ENCODE data around the gene ADAM23. TPM values are rescaled to one million over a fixed set of nuclear protein-coding genes. Genes with fewer than 3 reads are reported as not detected.

The ADAM23 gene
- total RNA-seq, 2 donors from 2014 or later, result 1.3 to 10.7 TPM

DNA sequence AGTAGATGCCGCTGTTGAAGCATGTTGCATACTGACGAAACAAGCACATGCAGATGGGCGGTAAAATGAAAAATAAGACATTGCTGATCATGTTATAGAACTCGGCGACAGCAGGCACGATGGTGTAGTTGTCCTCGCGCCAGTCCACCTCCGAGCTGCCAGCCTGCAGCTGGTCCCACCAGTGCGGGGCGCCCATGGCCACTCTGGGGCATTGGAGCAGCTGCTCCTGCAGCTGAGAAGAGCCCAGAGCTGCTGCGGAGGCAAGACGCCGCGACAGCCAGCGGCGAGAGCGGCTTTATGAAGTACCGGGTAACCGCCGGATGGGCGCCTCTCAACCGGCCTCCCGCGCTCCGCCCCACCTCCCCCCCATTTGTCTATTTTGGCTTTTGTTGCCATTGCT, 32.6 kb upstream of the ADAM23 start:
- 98% methylated on average over 26 of the region's 26 CpGs for WGBS
- intact Hi-C loops (cut with DNase I), result no loop called here
- DNase-seq (ENCODE audit: low spot score), result no peak
- no peaks in the 10 kb centered on the region for H3K9me3 ChIP-seq
- H3K36me3 ChIP-seq, result no peaks in the 10 kb centered on the region
- TF ChIP-seq POLR2A (IDR thresholded peaks at IDR 0.05) (no peak), POLR2AphosphoS5 (IDR thresholded peaks at IDR 0.05) (no peak)
- TF ChIP-seq, protein P1, sequence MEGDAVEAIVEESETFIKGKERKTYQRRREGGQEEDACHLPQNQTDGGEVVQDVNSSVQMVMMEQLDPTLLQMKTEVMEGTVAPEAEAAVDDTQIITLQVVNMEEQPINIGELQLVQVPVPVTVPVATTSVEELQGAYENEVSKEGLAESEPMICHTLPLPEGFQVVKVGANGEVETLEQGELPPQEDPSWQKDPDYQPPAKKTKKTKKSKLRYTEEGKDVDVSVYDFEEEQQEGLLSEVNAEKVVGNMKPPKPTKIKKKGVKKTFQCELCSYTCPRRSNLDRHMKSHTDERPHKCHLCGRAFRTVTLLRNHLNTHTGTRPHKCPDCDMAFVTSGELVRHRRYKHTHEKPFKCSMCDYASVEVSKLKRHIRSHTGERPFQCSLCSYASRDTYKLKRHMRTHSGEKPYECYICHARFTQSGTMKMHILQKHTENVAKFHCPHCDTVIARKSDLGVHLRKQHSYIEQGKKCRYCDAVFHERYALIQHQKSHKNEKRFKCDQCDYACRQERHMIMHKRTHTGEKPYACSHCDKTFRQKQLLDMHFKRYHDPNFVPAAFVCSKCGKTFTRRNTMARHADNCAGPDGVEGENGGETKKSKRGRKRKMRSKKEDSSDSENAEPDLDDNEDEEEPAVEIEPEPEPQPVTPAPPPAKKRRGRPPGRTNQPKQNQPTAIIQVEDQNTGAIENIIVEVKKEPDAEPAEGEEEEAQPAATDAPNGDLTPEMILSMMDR (IDR thresholded peaks at IDR 0.05), result no peak
- no peak overlapping the region for H3K27ac ChIP-seq
- no peaks in the 10 kb centered on the region for H3K4me1 ChIP-seq (replicated peaks)
- H3K27me3 ChIP-seq (replicated peaks; ENCODE audit: insufficient read depth), result no peaks in the 10 kb centered on the region
- H3K4me3 ChIP-seq, result no peak overlapping the region

DNA sequence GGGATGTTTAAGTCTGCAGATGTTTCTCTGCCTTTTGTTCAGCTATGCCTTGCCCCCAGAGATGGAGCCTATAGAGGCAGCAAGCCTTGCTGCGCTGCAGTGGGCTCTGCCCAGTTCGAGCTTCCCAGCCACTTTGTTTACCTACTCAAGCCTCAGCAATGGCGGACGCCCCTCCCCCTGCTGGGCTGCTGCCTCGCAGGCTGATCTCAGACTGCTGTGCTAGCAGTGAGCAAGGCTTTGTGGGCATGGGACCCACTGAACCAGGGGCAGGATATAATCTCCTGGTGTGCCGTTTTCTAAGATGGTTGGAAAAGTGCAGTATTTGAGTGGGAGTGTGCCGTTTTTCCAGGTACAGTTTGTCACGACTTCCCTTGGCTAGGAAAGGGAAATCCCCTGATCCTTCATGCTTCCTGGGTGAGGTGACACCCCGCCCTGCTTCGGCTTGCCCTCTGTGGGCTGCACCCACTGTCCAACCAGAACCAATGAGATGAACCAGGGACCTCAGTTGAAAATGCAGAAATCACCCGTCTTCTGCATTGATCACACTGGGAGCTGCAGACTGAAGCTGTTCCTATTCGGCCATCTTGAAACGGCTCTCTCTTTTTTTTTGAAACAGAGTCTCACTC, 27.6 kb upstream of the ADAM23 start:
- Histone ChIP-seq H3K4me3 (no peak overlapping the region), H3K27ac (no peak overlapping the region), H3K27me3 (replicated peaks; ENCODE audit: insufficient read depth) (no peaks in the 10 kb centered on the region), H3K4me1 (replicated peaks) (no peaks in the 10 kb centered on the region), H3K9me3 (no peaks in the 10 kb centered on the region), H3K36me3 (no peaks in the 10 kb centered on the region)
- 89% methylated on average over 13 of the region's 13 CpGs for WGBS
- TF ChIP-seq POLR2A (IDR thresholded peaks at IDR 0.05) (no peak), POLR2AphosphoS5 (IDR thresholded peaks at IDR 0.05) (no peak)
- TF ChIP-seq, protein P1 (IDR thresholded peaks at IDR 0.05), result no peak
- no peak for DNase-seq (ENCODE audit: low spot score)
- intact Hi-C loops (cut with DNase I), result no loop called here

- 83% methylated on average over 2 of the region's 2 CpGs for WGBS
- no peaks in the 10 kb centered on the region for H3K9me3 ChIP-seq
These were observed 24.4 kb upstream of the ADAM23 start for GRCh38 chr2:206418968-206419367.

DNA sequence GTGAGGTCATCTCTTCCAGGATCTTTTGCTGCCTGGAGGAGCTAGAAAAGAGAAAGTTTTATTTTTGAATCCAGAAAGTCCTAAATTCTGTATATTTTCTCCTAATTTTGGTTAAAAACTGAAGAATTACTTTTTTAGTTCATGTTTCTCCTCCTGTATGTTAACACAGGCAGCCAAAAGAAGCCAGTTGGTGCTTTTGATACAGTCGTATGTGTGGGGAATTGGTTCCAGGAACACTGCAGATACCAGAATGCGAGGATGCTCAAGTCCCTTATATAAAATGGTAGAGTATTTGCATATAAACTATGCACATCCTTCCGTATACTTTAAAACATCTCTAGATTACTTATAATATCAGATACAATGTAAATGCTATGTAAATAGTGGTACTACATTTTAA, 22.6 kb upstream of the ADAM23 start:
- no peaks in the 10 kb centered on the region for H3K27me3 ChIP-seq (replicated peaks; ENCODE audit: insufficient read depth)
- H3K36me3 ChIP-seq, result no peaks in the 10 kb centered on the region
- H3K4me3 ChIP-seq, result no peak overlapping the region
- H3K27ac ChIP-seq, result no peak overlapping the region
- TF ChIP-seq, protein P1 (IDR thresholded peaks at IDR 0.05), result no peak
- TF ChIP-seq POLR2A (IDR thresholded peaks at IDR 0.05), result no peak
- no peak for TF ChIP-seq POLR2AphosphoS5 (IDR thresholded peaks at IDR 0.05)
- 93% methylated on average over 3 of the region's 3 CpGs for WGBS
- DNase-seq (ENCODE audit: low spot score), result no peak
- intact Hi-C loops (cut with DNase I), result no loop called here
- no peaks in the 10 kb centered on the region for H3K4me1 ChIP-seq (replicated peaks)
- H3K9me3 ChIP-seq, result no peaks in the 10 kb centered on the region

More at GRCh38 chr2:206418968-206419367, 24.4 kb upstream of the ADAM23 start:
- Histone ChIP-seq H3K4me3 (no peak overlapping the region), H3K27me3 (replicated peaks; ENCODE audit: insufficient read depth) (no peaks in the 10 kb centered on the region), H3K4me1 (replicated peaks) (no peaks in the 10 kb centered on the region), H3K36me3 (no peaks in the 10 kb centered on the region), H3K27ac (no peak overlapping the region)
- no peak for DNase-seq (ENCODE audit: low spot score)
- TF ChIP-seq POLR2AphosphoS5 (IDR thresholded peaks at IDR 0.05), result no peak
- TF ChIP-seq POLR2A (IDR thresholded peaks at IDR 0.05), result no peak
- TF ChIP-seq, protein P1 (IDR thresholded peaks at IDR 0.05), result no peak
- intact Hi-C loops (cut with DNase I), result no loop called here

- Histone ChIP-seq H3K9me3 (no peaks in the 10 kb centered on the region), H3K27ac (no peak overlapping the region), H3K4me1 (replicated peaks) (no peaks in the 10 kb centered on the region), H3K4me3 (no peak overlapping the region), H3K27me3 (replicated peaks; ENCODE audit: insufficient read depth) (no peaks in the 10 kb centered on the region), H3K36me3 (no peaks in the 10 kb centered on the region)
- no peak for DNase-seq (ENCODE audit: low spot score)
- TF ChIP-seq POLR2A (IDR thresholded peaks at IDR 0.05), result no peak
- TF ChIP-seq POLR2AphosphoS5 (IDR thresholded peaks at IDR 0.05), result no peak
- TF ChIP-seq, protein P1 (IDR thresholded peaks at IDR 0.05), result no peak
- intact Hi-C loops (cut with DNase I), result no loop called here
These were observed 20.8 kb upstream of the ADAM23 start for GRCh38 chr2:206422493-206422892.

Data from prostate gland (tissue), 2 donors.